ENCODE data around the gene HERC6.

- TF ChIP-seq, protein P1, sequence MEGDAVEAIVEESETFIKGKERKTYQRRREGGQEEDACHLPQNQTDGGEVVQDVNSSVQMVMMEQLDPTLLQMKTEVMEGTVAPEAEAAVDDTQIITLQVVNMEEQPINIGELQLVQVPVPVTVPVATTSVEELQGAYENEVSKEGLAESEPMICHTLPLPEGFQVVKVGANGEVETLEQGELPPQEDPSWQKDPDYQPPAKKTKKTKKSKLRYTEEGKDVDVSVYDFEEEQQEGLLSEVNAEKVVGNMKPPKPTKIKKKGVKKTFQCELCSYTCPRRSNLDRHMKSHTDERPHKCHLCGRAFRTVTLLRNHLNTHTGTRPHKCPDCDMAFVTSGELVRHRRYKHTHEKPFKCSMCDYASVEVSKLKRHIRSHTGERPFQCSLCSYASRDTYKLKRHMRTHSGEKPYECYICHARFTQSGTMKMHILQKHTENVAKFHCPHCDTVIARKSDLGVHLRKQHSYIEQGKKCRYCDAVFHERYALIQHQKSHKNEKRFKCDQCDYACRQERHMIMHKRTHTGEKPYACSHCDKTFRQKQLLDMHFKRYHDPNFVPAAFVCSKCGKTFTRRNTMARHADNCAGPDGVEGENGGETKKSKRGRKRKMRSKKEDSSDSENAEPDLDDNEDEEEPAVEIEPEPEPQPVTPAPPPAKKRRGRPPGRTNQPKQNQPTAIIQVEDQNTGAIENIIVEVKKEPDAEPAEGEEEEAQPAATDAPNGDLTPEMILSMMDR (IDR thresholded peaks at IDR 0.05): peak; percentile 70 to 85 (median 79)
- peak; percentile 80 to 81 for TF ChIP-seq POLR2A (IDR thresholded peaks at IDR 0.05)
These were observed 78.1 kb downstream of the HERC6 start, which contains the start of gene HERC5 for GRCh38 chr4:88456670-88457306.
